ENCODE results near the gene LTBP1.

Gene LTBP1

DNA sequence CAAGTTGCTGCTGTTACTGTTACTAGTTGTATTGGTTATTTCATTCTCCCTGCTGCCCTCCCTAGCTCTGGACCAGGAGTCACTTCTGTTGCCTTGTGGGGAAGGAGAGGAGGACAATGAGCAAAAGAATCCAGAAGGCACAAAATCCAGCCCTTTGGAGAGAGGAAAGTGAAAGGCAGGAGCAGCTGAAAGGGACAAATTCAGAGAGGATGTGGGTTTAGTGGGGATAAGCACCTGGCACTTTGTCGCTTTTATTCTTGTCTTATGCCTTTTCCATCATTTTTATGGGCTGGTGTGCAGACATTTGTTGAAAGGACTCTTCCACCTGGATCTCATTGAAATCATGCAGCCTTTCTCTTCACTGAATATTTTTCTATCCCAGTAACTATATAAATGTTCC, 24.3 kb upstream of the LTBP1 start:
- no peak overlapping the region for H3K27ac ChIP-seq (replicated peaks)
- no peak overlapping the region for H3K4me3 ChIP-seq (replicated peaks; ENCODE audit: insufficient read depth, low read length)
- TF ChIP-seq, protein P1, sequence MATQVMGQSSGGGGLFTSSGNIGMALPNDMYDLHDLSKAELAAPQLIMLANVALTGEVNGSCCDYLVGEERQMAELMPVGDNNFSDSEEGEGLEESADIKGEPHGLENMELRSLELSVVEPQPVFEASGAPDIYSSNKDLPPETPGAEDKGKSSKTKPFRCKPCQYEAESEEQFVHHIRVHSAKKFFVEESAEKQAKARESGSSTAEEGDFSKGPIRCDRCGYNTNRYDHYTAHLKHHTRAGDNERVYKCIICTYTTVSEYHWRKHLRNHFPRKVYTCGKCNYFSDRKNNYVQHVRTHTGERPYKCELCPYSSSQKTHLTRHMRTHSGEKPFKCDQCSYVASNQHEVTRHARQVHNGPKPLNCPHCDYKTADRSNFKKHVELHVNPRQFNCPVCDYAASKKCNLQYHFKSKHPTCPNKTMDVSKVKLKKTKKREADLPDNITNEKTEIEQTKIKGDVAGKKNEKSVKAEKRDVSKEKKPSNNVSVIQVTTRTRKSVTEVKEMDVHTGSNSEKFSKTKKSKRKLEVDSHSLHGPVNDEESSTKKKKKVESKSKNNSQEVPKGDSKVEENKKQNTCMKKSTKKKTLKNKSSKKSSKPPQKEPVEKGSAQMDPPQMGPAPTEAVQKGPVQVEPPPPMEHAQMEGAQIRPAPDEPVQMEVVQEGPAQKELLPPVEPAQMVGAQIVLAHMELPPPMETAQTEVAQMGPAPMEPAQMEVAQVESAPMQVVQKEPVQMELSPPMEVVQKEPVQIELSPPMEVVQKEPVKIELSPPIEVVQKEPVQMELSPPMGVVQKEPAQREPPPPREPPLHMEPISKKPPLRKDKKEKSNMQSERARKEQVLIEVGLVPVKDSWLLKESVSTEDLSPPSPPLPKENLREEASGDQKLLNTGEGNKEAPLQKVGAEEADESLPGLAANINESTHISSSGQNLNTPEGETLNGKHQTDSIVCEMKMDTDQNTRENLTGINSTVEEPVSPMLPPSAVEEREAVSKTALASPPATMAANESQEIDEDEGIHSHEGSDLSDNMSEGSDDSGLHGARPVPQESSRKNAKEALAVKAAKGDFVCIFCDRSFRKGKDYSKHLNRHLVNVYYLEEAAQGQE (IDR thresholded peaks at IDR 0.05; ENCODE audit: insufficient replicate concordance, low read depth): no peak
- TF ChIP-seq GABPA (IDR thresholded peaks at IDR 0.05; ENCODE audit: low read depth) (no peak), SPI1 (IDR thresholded peaks at IDR 0.05; ENCODE audit: borderline replicate concordance, low read depth) (no peak), POLR2AphosphoS5 (IDR thresholded peaks at IDR 0.05; ENCODE audit: low read depth) (no peak)
- TF ChIP-seq, protein P2, sequence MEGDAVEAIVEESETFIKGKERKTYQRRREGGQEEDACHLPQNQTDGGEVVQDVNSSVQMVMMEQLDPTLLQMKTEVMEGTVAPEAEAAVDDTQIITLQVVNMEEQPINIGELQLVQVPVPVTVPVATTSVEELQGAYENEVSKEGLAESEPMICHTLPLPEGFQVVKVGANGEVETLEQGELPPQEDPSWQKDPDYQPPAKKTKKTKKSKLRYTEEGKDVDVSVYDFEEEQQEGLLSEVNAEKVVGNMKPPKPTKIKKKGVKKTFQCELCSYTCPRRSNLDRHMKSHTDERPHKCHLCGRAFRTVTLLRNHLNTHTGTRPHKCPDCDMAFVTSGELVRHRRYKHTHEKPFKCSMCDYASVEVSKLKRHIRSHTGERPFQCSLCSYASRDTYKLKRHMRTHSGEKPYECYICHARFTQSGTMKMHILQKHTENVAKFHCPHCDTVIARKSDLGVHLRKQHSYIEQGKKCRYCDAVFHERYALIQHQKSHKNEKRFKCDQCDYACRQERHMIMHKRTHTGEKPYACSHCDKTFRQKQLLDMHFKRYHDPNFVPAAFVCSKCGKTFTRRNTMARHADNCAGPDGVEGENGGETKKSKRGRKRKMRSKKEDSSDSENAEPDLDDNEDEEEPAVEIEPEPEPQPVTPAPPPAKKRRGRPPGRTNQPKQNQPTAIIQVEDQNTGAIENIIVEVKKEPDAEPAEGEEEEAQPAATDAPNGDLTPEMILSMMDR (IDR thresholded peaks at IDR 0.05; ENCODE audit: insufficient read depth, low read length): no peak
- no peaks in the 10 kb centered on the region for H3K27me3 ChIP-seq (ENCODE audit: insufficient read depth, poor library complexity, severe bottlenecking)
- DNase-seq (ENCODE audit: low read depth in 1 of 2, low spot score in 1 of 2): no peak

DNA sequence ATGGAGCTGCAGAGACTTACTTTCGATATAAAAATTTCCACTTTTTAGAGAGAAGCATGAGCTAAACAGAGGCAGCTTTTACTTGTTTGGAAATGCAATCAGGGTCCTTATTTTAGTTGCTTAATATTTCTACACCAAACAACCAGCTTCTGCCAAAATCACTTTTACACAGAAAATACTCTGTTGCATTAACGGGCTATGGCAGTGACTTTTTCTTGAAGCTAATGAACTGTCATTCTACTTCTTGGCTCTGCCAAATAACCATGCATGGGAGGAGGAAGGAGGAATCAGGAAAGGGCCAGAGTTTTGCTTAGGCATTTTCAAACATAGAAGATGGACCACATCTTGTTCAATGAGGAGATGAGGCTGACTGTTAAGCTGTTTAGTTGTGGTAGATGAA, 23.6 kb upstream of the LTBP1 start:
- H3K4me3 ChIP-seq (replicated peaks; ENCODE audit: insufficient read depth, low read length): no peak overlapping the region
- TF ChIP-seq GABPA (IDR thresholded peaks at IDR 0.05; ENCODE audit: low read depth) (no peak), POLR2AphosphoS5 (IDR thresholded peaks at IDR 0.05; ENCODE audit: low read depth) (no peak), SPI1 (IDR thresholded peaks at IDR 0.05; ENCODE audit: borderline replicate concordance, low read depth) (no peak)
- TF ChIP-seq, protein P2 (IDR thresholded peaks at IDR 0.05; ENCODE audit: insufficient read depth, low read length): no peak
- TF ChIP-seq, protein P1 (IDR thresholded peaks at IDR 0.05; ENCODE audit: insufficient replicate concordance, low read depth): no peak
- H3K27me3 ChIP-seq (ENCODE audit: insufficient read depth, poor library complexity, severe bottlenecking): no peaks in the 10 kb centered on the region
- H3K27ac ChIP-seq (replicated peaks): no peak overlapping the region
- no peak for DNase-seq (ENCODE audit: low read depth in 1 of 2, low spot score in 1 of 2)

DNA sequence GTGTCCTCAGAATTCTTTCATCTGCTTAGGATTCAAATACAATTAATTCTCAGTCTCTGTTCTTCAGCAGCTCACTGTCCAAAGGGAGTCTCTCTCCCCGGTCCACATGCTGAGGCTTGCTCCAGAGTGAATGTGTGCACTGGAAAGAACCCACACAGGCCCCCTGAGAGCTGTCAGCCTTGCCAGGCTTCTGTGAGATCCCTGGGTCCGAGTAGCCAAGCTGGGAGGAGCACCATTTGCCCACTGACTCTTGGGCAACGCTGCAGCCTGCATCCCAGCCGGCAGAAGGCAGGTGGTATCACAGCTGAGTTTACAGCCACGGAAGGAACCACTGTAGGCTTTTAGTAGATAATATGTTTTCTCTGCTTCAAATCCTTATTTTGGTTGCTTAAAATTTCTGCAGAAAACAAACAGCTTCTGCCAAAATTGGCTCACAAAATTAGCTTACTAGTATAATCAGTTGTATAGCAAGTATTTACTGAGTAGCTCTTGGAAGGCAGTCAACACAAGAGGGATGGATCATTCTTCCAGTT, 21.4 kb upstream of the LTBP1 start:
- Histone ChIP-seq H3K4me3 (replicated peaks; ENCODE audit: insufficient read depth, low read length) (no peak overlapping the region), H3K27ac (replicated peaks) (no peak overlapping the region), H3K27me3 (ENCODE audit: insufficient read depth, poor library complexity, severe bottlenecking) (no peaks in the 10 kb centered on the region)
- TF ChIP-seq SPI1 (IDR thresholded peaks at IDR 0.05; ENCODE audit: borderline replicate concordance, low read depth) (no peak), POLR2AphosphoS5 (IDR thresholded peaks at IDR 0.05; ENCODE audit: low read depth) (no peak), GABPA (IDR thresholded peaks at IDR 0.05; ENCODE audit: low read depth) (no peak)
- TF ChIP-seq, protein P2 (IDR thresholded peaks at IDR 0.05; ENCODE audit: insufficient read depth, low read length): no peak
- TF ChIP-seq, protein P1 (IDR thresholded peaks at IDR 0.05; ENCODE audit: insufficient replicate concordance, low read depth): no peak
- no peak for DNase-seq (ENCODE audit: low read depth in 1 of 2, low spot score in 1 of 2)

Data from HL-60 (cell line).